Nephron progenitor cell (in vitro differentiated cells): ENCODE results near the gene NOB1.

Experiments used
- DNase-seq: peaks from one replicate; pipeline ENCODE4 v3.0.0; 2021
- H3K27ac Mint-ChIP-seq: 2 replicates; pipeline ENCODE4 v1.8.0; 2021; ENCODE audit warnings: mild to moderate bottlenecking, moderate library complexity, mixed read lengths
- H3K27me3 Mint-ChIP-seq: 2 replicates; pipeline ENCODE4 v1.8.0; 2021; ENCODE audit warnings: mild to moderate bottlenecking, low read depth, mixed read lengths; ENCODE audit not compliant: poor library complexity
- H3K36me3 Mint-ChIP-seq: 2 replicates; pipeline ENCODE4 v1.8.0; 2021; ENCODE audit warnings: low read depth, mixed read lengths
- H3K4me1 Mint-ChIP-seq: 2 replicates; pipeline ENCODE4 v1.8.0; 2021; ENCODE audit warnings: mixed read lengths
- H3K4me3 Mint-ChIP-seq: 2 replicates; pipeline ENCODE4 v1.8.0; 2021; ENCODE audit warnings: mild to moderate bottlenecking, moderate library complexity, mixed read lengths
- H3K9me3 Mint-ChIP-seq: 2 replicates; pipeline ENCODE4 v1.8.0; 2021; ENCODE audit warnings: mild to moderate bottlenecking, moderate library complexity, mixed read lengths
- CTCF ChIP-seq: fragments of 200-600 bp; sonication (generic); IDR thresholded peaks from 2 replicates; pipeline ENCODE4 v1.5.0; 2021; ENCODE audit warnings: antibody characterized with exemption

The NOB1 gene

GRCh38 chr16:69703638-69704037, 51.1 kb downstream of the NOB1 start:
- Mint-ChIP-seq H3K36me3 (peaks cover 4% of the 10 kb centered on the region), H3K27me3 (no peaks in the 10 kb centered on the region), H3K4me3 (no peak overlapping the region), H3K9me3 (no peaks in the 10 kb centered on the region), H3K27ac (peak overlapping the region; percentile 1), H3K4me1 (peaks cover 11% of the 10 kb centered on the region)
- TF ChIP-seq CTCF: no peak
- DNase-seq: no peak

- Mint-ChIP-seq H3K36me3 (peaks cover 5% of the 10 kb centered on the region), H3K27me3 (no peaks in the 10 kb centered on the region), H3K9me3 (no peaks in the 10 kb centered on the region), H3K4me3 (no peak overlapping the region), H3K4me1 (no peaks in the 10 kb centered on the region), H3K27ac (no peak overlapping the region)
- no peak for DNase-seq
- no peak for TF ChIP-seq CTCF
Measured at GRCh38 chr16:69701866-69702265, 52.9 kb downstream of the NOB1 start.

GRCh38 chr16:69701452-69701851, 53.3 kb downstream of the NOB1 start:
- H3K9me3 Mint-ChIP-seq: no peaks in the 10 kb centered on the region
- H3K36me3 Mint-ChIP-seq: peaks cover 5% of the 10 kb centered on the region
- TF ChIP-seq CTCF: no peak
- no peak overlapping the region for H3K27ac Mint-ChIP-seq
- no peaks in the 10 kb centered on the region for H3K27me3 Mint-ChIP-seq
- no peak for DNase-seq
- no peaks in the 10 kb centered on the region for H3K4me1 Mint-ChIP-seq
- no peak overlapping the region for H3K4me3 Mint-ChIP-seq

GRCh38 chr16:69699915-69700314, 54.8 kb downstream of the NOB1 start:
- H3K36me3 Mint-ChIP-seq: peaks cover 12% of the 10 kb centered on the region
- H3K9me3 Mint-ChIP-seq: no peaks in the 10 kb centered on the region
- no peaks in the 10 kb centered on the region for H3K4me1 Mint-ChIP-seq
- no peaks in the 10 kb centered on the region for H3K27me3 Mint-ChIP-seq
- no peak for DNase-seq
- no peak overlapping the region for H3K4me3 Mint-ChIP-seq
- no peak overlapping the region for H3K27ac Mint-ChIP-seq
- no peak for TF ChIP-seq CTCF

- no peaks in the 10 kb centered on the region for H3K4me1 Mint-ChIP-seq
- no peak overlapping the region for H3K27ac Mint-ChIP-seq
- no peaks in the 10 kb centered on the region for H3K27me3 Mint-ChIP-seq
- H3K4me3 Mint-ChIP-seq: no peak overlapping the region
- DNase-seq: no peak
- TF ChIP-seq CTCF: no peak
- H3K36me3 Mint-ChIP-seq: peaks cover 24% of the 10 kb centered on the region
- H3K9me3 Mint-ChIP-seq: no peaks in the 10 kb centered on the region
Measured at GRCh38 chr16:69698404-69698803, 56.3 kb downstream of the NOB1 start.

- Mint-ChIP-seq H3K9me3 (no peaks in the 10 kb centered on the region), H3K4me3 (no peak overlapping the region), H3K36me3 (peaks cover 50% of the 10 kb centered on the region), H3K4me1 (no peaks in the 10 kb centered on the region), H3K27ac (no peak overlapping the region), H3K27me3 (no peaks in the 10 kb centered on the region)
- no peak for TF ChIP-seq CTCF
- DNase-seq: no peak
Measured at GRCh38 chr16:69693916-69694315, 60.8 kb downstream of the NOB1 start.
